AG10803 (cell line): ENCODE data around the gene COMMD3.

Experiments
- DNase-seq: peaks from one replicate; pipeline ENCODE4 v3.0.0; 2010; ENCODE audit warnings: low read depth
- H3K4me3 ChIP-seq: 2 replicates; pipeline ENCODE4 v1.5.1; 2011; ENCODE audit warnings: mild to moderate bottlenecking, low read length, control low read depth
- CTCF ChIP-seq: conservative IDR thresholded peaks from 2 replicates; pipeline ENCODE4 v1.5.1; 2011; ENCODE audit warnings: mild to moderate bottlenecking, low read length, control low read depth, inconsistent platforms

The COMMD3 gene

GRCh38 chr10:22319980-22320558 is 3.9 kb downstream of the COMMD3 start:
- no peak for TF ChIP-seq CTCF
- peak overlapping the region; percentile 58 for H3K4me3 ChIP-seq
- no peak for DNase-seq

- H3K4me3 ChIP-seq = peak within 1 kb of the TSS; percentile 71
- TF ChIP-seq CTCF = no peak
- DNase-seq = peak; percentile 75
Observed at GRCh38 chr10:22320591-22321155, 4.5 kb downstream of the COMMD3 start, which contains the start of gene BMI1. TSS of gene BMI1 (plus strand) at chr10:22321099. CDS start at chr10:22326450, 5,351 bp downstream.

GRCh38 chr10:22321156-22321923 is 5.2 kb downstream of the COMMD3 start:
- no peak for TF ChIP-seq CTCF
- peak; percentile 76 for DNase-seq
- peak overlapping the region; percentile 68 for H3K4me3 ChIP-seq

GRCh38 chr10:22321924-22322640 is 5.9 kb downstream of the COMMD3 start:
- H3K4me3 ChIP-seq = peak overlapping the region; percentile 71
- no peak for TF ChIP-seq CTCF
- no peak for DNase-seq

- TF ChIP-seq CTCF = no peak
- H3K4me3 ChIP-seq = peak overlapping the region; percentile 71
- no peak for DNase-seq
Observed at GRCh38 chr10:22322641-22323160, 6.5 kb downstream of the COMMD3 start.

GRCh38 chr10:22323538-22324305 is 7.5 kb downstream of the COMMD3 start:
- DNase-seq = no peak
- TF ChIP-seq CTCF = no peak
- no peak overlapping the region for H3K4me3 ChIP-seq
